NCI-H1092 (cell line): Measurements from ENCODE around the gene ZNRF3.
A peak's percentile ranks its signal among the peaks of the same experiment; 100 is the strongest.

Source experiments
- DNase-seq: peaks from one replicate; lab custom pipeline; 2025; lab: John Stamatoyannopoulos, UW

The ZNRF3 gene

DNA sequence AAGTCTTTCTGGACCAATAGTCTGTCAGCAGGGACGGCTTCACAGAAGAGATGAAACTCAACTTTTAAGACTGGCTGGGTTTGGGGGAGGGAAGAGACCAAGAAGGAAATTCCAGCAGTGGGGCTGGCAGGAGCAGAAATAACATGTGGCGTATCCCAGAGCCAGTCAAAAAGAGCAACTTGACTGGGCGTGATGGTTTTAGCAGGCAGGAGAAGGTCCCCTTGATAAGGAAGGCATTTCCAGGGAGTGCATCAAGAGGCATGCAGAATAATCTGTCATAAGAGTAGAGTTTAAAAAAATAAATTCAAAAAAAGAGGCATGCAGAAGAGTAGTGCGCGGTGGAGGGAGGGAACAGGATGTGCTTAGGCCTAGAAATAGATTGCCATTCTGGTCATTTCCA, 125.8 kb downstream of the ZNRF3 start:
- no peak for DNase-seq

DNA sequence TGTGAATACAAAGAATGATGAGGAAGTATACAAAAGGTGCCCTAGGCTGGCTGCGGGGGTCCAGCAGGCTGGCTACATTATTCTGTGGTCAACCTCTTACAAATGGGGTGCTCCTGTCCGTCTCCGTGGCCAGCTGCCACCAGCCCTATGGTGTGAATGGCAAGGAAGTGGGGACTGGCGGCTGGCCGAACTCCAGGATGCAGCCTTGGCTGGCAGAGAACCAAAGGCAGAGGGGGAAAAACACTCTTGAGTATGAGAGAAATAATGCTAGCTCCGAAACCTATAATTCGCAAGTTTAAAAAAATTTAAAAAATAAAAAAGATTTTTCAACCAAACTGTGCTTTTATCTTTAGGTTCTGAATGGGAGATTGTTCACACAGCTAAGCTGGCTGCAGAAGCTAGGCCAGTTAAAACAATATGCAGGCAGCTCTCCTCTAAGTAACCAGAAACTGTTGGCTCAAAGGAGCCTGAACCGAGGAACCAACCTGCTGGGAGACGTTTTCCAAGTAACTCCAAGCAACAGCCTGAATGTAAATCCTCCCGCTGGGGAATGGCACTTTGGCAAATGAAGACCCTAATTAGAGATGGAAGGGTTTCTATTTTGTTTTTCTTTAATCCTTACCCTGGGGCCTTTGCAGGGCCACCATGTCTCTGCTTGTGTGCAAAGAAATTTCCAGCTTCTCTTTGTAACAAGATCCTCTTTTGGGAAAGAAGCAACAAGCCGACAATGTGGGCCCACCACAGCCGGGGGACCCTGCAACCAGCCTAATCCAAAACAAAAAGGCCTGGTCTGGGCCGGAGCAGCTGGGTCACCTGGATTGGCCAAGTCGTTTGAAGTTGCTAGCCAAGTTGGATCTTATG, 128.1 kb downstream of the ZNRF3 start:
- DNase-seq = peak; percentile 28

DNA sequence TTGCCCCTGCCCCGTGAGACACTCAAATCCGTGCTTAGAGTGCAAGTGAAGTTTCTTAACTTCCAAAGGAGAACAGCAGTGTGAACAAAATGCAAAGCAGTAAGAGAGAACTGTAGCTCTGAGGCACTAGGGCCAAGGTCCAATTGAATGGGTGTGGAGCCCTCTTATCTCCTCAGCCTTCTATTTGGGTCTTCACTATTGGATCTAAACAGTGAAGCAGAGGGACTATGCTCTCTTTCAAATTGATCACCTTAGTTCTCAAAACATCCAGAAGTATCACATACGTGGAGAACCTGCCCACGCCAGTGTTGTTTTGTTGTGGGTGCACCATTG, 128.7 kb downstream of the ZNRF3 start:
- DNase-seq = no peak

DNA sequence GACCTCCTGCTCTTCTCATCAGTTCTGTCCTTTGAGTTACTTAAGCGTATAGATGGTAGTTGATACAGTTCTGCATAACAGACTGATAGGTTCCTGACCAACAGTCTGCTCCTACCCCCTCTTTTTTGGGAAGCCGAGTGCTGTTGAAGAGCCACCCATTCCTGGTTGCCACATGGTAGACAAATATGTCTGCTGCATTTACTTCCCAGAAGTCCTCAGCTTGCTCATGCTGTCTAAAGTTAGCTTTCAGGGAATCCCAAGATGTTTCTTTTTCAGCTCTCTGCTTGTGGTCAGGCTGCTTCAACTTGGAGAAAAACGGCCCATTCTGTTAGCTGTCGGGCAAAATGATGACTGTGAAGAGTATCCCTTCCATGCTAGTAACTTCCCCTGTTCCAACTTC, 129.6 kb downstream of the ZNRF3 start:
- DNase-seq = no peak

DNA sequence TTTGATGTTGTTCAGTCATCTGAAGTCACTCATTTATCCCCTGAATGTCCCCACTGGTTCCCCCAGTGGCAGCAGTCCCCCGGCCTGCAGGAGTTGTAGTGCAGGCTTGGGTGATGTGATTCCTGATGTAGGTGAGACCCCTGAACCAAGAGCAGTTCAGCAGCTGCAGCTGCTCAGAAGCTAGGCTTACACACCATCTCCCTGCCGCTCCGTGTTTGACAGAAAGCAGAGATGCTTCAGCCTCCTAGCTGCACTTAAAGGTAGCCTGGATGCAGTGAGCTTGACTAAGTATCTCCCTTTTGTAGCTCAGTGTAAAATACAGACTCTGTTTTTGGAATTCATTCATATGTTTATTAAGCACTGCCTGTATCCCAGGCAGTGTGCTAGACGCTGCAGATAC, 130.9 kb downstream of the ZNRF3 start:
- no peak for DNase-seq

DNA sequence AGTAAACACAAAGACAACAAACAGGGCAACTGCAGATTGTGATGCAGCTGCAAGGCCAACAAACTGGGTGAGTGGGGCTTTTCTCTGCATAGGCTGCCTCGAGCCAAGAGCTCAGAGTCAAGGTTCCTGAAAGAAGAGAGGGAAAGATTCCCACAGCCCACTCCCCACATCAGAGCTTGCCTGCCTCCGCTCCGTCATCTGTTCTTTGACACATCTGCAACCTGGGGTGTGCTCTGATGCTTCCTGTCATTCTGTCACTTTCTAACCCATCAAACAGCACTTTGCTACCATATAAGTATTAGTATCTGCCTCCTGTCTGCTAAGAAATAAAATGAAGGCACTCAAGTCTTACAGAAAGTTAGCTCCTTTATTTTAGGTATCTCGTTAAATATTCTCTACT, 131.4 kb downstream of the ZNRF3 start:
- no peak for DNase-seq

DNA sequence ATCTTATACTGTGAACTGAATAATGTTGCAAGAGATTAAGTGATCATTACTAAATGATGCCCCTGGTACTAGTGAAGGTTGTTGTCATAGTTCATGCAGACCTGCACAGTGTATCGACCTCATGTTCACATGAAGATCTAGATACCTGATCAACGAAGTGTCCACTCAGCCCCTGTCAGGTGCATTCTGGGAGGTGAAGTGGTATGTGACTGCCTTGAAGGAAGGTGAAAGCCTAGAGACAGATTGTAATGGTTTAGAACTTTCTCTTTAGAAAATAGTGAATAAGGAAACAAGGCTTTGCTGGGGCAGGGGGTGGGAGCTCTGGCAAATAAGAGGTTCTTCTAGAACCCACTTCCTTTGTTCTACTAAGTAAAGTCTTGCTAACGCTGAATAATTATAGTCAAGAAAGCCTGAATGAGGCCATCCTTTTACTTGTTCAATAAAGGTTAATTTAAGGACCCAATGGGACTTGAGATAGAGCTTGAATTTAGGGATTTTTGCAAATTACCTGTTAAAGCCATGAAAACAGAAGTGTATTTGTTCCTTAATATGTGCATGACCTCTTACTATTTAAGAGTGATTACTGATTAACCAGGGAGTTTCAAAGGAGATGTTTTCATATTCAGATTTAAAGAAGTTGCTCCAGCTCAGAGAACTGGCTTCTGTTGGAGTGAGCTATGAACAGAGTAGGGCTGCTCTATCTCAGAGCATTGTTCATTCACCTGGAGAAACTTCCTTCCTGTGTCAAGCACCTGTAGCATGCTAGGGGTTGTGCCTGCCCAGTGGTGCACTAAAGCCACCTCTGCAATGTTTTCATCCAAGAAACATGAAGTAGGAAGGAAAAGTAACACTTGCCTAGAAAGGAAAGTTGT, 132.9 kb downstream of the ZNRF3 start:
- no peak for DNase-seq

DNA sequence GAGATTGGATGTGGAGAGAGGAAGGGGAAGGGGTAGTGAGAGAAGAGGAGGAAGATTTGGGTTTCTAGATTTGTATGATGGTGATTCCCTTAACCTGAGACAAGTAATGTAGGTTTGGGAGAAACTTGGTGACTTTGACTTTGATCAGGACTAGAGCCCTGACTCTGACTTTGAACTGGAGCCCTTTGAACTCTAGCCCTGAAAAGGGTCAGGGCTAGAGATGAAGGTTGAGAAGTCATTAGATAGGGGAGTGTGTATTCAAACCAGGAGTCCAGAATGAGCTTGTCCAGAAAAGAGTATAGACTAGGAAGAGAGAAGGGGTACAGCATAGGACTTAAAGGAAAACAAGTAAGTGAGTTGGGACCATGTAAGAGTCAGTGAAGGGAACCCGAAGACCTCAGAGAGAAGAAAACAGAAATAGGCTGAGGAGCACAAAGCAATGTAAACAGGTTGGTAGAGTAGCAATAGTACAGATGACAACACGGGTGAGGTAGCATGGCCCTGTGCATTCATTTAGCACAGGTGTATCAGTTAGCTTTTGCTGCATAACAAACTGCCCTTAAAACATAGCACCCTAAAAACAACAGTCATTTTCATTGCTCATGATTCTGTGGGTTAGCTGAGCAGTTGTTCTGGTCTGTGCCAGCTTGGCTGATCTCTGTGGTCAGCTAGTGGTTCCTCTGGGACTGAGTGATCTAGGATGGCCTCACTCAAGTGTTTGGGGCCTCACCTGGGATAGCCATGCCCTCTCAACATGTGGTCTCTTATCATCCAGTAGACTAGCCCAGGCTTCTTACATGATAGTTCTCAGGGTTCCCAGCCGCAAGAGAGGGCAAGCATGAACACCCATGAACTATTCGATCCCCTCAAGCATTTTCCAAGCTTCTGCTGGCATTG, 135.2 kb downstream of the ZNRF3 start:
- DNase-seq = no peak

DNA sequence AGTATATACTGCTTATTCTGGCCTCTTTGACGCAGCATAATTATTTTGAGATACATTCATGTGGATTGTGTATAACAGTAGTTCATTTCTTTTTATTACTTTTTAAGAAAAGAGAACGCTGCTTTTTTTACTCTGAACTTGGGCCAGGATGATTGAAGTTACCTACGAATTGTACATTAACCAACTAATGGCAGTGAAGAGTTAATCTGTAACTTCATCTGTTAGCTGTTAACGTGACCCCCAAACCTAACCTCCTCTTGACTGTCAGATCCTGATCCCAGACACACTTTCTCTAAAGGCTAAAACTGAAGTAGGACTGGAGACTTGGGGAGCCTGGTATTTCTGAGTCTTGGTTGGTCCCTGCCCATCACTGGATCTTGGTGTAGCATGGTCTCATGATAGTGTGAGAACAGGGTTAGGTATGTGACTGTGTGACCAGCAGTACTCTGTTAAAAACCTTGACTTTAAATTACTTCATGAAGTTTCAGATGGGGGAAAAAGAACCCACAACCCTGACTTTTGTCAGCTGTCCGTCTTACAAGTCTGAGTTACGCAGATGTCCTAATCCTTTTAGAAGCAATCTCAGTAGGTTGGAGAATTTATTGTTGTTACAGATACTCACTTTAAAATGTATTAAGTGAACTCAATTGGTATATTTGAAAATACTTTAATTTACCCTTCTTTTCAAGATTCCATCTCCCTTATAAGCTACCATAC, 138.9 kb downstream of the ZNRF3 start:
- DNase-seq = no peak

DNA sequence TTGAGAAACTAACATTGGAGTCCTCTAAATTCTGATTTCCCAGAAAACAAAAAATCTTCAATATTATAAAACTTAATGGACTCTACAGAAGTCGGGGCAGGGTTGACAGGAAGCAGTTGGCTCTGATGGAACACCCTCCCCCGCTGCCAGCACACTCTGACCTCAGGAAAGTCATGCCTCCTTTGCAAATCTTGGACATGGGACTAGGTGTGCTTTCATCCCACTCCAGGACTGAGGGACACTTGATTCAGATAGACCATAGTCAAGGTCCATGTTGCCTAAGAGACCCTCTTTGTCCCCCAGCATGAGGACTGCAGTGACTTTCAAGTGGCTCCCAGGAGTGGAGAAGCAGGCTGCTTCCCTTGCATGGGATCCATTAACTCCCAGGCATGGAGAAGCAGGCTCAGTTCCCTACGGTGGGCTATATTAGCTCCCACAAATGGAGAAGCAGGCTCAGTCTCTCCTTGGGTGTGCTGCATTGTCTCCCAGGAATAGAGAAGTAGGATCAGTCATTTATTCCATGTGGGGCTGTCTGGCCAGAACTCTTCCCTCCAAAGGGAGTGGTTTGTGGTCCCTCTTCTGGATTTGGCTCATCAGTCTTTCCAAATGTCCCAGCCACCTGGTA, 139.9 kb downstream of the ZNRF3 start:
- no peak for DNase-seq

DNA sequence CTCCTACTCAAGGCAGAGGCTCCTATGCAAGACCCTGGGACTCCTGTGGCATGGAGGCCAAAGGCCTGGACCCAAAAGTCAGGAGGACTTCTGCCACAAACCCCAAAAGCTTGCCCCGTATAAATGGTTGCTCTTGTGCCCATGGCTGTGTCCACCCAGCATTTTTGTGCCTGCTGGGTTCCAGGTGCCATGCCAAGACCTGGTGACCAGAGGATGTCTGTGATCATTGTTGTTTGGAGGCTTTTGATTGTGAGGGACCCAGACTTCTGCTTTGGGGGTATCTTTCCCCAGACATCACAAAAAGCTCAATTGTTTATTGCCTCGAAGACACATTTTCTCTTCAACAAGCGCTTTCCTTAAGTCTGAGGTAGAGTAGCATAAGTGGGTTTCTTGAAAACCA, 143.2 kb downstream of the ZNRF3 start:
- DNase-seq = no peak

DNA sequence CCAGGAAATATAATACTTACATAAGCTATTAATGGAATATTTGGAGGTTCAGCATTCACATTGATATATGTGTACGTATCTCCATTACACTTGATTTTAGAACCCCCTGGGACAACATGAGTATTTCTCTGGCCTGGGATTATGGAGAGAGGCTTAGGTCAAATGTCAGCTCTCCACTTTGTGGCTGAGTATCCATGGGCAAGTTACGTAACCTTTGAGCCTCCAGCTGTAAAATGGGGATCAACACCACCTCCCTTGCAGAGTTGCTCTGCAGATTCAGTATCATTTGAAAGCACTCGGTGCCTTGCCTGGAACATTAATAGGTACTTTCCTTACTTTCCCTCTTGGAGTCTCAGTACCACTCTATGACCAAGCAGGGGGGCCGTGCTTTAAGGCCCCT, 145.1 kb downstream of the ZNRF3 start:
- DNase-seq = no peak

DNA sequence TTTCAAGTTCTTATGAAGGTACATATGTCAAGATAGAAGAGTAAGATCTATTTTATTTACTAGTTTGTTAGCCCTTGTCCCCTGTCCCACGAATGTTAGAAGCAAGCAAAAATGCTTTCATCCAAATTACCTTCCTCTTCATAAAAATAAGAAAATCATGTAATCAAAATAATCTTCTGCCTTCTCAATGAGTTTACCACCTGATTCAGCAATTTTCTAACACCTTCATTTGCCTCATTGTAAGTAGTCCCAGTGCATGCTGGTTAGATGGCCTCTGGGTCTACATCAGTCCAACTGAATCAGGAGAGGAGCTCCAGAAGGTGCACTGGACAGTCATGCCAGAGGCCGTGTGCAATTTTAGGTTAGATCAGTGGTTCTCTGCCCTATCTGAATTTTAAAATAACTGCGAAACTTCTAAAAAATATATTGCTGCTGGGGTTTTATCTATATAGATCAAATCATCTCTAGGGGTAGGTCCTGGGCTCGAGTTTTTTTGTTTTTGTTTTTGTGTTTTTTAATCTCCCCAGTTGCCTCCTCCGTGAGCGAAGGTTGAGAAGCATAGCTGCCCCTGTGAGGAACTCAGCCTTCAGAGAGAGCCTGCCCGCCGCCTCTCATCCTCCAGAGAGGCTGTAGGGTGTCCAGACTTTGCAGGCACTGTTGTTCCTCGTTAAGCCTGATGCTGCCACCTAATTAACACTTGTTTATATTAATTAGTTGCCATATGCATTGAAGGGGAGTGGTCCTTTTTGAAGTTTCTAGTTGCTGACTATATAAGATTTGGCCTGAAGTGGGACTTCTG, 146.0 kb downstream of the ZNRF3 start:
- DNase-seq = no peak

DNA sequence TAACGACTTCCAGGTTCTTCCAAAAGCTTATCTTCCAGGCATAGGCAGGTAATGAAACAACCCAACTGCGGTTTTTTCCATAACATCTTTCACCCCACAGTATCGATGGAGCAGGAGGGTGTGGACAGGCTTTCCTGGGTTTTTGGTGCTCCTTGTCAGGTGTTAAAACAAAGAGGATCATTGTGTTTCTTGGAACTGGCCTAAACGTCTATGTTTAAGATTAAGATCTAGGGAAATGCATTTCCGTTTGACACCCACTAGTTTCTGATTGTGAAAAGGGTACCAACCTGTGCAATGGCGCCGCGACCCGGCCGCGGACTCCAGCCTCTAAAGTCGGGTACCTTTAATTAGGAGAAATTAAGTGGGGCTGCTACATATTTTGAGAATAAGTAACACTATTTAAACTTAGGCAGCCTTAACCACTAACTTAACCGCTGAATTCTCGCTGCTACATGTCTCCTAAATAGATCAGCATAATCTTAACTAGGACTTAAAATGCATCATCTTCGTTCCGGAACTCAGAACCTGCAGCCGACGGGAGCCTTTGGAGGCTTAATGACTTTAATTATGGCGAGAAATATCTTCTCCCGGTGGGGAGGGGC, 146.7 kb downstream of the ZNRF3 start:
- DNase-seq = no peak

DNA sequence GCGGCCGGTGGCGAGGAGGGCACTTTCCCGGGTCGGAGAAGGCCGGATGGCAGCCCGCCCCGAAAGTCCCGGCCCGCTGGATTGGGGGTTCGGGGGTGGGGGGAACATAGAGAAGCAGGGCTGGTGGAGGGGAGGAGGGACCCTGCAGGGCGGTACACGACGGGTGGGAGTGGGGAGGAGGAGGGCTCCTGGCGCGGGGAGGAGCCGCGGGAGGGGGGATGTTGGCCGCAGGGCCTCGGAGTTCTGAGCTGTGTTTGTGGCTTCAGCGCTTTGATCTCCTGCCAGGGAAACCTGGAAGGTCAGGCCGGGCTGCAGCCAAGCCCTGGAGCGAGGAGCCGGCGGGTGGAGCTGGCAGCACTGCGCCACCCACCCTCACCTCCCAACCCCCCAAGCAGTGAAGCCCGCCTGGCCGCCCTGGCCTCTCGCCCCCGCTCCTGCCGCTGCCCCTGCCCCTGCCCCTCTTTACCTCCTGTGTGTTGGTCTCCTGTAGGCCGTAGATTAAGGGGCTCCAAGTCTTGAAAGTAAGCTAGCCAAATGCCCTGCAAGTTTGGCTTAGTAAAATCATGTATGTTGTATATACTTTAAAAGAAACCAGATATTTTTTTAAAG, 147.3 kb downstream of the ZNRF3 start:
- peak; percentile 62 for DNase-seq

DNA sequence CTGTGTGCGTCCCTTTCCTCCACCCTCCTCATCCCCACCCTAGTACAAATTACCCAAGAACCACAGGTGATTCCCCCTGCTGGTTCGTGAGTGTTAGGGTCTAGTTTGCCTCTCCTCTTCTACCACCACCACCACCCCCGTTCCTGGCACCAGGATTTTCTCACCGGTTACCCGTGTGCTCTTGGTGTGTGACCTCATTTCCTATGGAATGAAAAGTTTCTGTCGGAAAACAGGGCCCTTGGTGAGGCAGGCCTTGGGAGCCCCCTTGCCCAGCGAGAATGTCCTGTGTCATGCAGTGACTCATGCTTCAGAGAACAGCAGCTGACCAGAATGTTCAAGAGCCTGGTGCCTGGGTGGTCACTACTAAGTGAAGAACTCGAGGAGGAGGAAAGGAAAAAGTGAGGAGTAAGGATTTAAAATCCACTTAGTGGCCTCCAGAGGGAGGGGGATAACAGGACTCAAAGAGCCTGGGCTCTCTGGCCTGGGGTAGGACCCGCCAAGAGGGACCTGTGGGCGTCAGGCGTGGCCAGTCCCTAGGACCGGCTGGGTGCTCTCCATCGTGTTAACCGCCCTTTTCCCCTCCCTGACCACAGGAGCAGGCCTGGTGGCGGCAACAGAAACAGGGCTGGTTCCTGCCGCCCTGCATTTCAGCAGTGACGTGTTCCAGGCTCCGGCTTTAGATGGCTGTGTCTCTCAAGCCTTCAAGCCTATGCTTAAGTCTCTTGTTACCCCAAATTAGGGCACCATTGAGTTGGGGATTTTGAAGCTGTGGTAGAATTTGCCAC, 148.0 kb downstream of the ZNRF3 start:
- DNase-seq = no peak

DNA sequence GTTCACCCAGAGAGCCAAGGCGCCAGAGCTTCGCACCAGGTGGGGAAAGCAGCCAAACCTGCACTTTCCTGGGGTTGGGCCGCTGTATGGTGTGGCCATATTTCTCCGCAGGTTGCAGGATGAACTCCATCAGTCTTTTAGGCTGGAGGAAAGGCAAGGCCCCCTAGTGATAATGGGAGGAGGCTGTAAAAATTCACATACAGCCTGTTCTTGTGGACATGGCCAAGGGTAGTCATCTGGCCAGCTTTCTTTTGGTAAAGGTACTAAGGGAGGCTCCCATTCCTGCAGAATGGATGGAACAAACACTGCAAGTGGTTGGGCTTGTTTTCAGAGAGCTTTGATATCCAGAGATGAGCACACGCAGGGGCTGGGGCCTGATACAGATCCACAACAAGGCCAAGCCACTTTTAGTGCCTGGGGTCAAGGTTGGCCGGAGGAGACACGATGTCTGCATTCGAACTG, 148.7 kb downstream of the ZNRF3 start:
- DNase-seq = no peak

DNA sequence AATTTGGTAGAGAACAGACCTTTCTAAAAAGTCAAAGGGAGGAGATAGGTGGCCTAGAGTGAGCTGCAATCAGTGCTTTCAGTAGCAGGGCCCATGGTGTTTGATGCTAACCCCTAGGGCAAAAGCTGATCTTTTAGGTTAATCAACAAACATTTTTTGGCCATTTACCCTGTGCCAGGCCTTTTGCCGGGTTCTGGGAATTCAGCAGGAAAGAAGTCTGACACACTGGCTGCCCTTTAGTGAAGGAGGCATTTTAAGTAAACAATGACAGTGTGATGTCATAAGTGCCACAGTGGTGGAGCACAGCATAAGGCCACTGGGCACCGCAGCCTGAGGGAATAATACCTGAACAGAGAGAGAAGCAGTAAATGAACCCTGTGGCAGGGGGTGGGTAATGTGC, 149.2 kb downstream of the ZNRF3 start:
- no peak for DNase-seq
